ENCODE data around the gene C1R. TPM values are rescaled to one million over a fixed set of nuclear protein-coding genes. Genes with fewer than 3 reads are reported as not detected.

C1R gene
- total RNA-seq, 1 donor from 2014 or later: 0.78 TPM

DNA sequence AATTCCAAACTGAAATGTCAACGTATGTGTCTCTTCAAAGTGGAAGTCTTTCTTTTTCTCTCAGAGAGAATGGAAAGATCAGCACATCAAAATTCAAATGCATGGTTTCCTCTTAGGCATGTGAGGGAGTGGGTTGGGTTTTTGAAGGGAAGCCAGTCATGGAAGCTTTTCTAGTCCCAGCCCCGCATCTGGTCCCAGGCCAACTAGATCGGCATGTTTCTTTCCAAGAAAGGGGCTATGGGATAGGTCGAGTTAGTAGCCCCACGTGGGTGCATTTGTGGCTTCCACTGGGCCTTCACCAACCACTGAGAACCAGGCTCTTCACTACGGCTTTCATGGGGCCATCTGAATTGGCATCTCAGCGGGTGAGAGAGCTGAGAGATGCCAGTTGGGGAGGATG, 25.1 kb downstream of the C1R start:
- TF ChIP-seq CTCF (IDR thresholded peaks at IDR 0.05): no peak
- CTCF ChIA-PET: no interaction called here
- H3K4me1 Mint-ChIP-seq: no peaks in the 10 kb centered on the region

GRCh38 chr12:7066596-7066995, 25.6 kb downstream of the C1R start:
- Mint-ChIP-seq H3K4me1 (no peaks in the 10 kb centered on the region), H3K9me3 (no peaks in the 10 kb centered on the region), H3K27ac (no peak overlapping the region), H3K4me3 (no peak overlapping the region), H3K36me3 (ENCODE audit: low read depth) (no peaks in the 10 kb centered on the region), H3K27me3 (peaks cover 12% of the 10 kb centered on the region)
- POLR2A ChIA-PET: no interaction called here
- CTCF ChIA-PET: no interaction called here
- TF ChIP-seq CTCF (IDR thresholded peaks at IDR 0.05): no peak
- DNase-seq: no peak
- intact Hi-C loops (cut with micrococcal nuclease): no loop called here
- ATAC-seq (ENCODE audit: low read depth): no peak

More for the DNA sequence above, 25.1 kb downstream of the C1R start:
- POLR2A ChIA-PET: no interaction called here
- H3K4me3 Mint-ChIP-seq: no peak overlapping the region
- no peaks in the 10 kb centered on the region for H3K9me3 Mint-ChIP-seq
- DNase-seq: no peak
- no peaks in the 10 kb centered on the region for H3K36me3 Mint-ChIP-seq (ENCODE audit: low read depth)
- peaks cover 12% of the 10 kb centered on the region for H3K27me3 Mint-ChIP-seq
- H3K27ac Mint-ChIP-seq: no peak overlapping the region
- ATAC-seq (ENCODE audit: low read depth): no peak
- intact Hi-C loops (cut with micrococcal nuclease): no loop called here

DNA sequence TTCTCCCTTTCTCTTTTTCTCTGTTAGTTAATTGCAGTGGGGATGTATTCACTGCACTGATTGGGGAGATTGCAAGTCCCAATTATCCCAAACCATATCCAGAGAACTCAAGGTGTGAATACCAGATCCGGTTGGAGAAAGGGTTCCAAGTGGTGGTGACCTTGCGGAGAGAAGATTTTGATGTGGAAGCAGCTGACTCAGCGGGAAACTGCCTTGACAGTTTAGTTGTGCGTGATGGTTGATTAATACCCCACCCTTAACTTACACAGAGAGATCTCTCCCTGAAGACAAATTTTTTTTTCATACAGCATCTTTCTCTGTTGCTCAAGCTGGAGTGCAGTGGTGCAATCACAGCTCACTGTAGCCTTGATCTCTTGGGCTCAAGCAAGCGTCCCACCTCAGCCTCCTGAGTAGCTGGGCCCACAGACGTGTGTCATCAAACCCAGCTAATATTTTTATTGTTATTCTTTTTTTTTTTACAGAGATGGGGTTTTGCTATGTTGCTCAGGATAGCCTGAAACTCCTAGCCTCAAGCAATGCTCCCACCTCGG, 27.1 kb downstream of the C1R start:
- DNase-seq (no peak), ATAC-seq (ENCODE audit: low read depth) (no peak)
- Mint-ChIP-seq H3K27ac (no peak overlapping the region), H3K4me1 (no peaks in the 10 kb centered on the region), H3K36me3 (ENCODE audit: low read depth) (no peaks in the 10 kb centered on the region), H3K4me3 (no peak overlapping the region), H3K9me3 (no peaks in the 10 kb centered on the region), H3K27me3 (peaks cover 16% of the 10 kb centered on the region)
- intact Hi-C loops (cut with micrococcal nuclease): no loop called here
- no peak for TF ChIP-seq CTCF (IDR thresholded peaks at IDR 0.05)
- POLR2A ChIA-PET: no interaction called here
- CTCF ChIA-PET: no interaction called here

- CTCF ChIA-PET: no interaction called here
- Mint-ChIP-seq H3K4me3 (no peak overlapping the region), H3K36me3 (ENCODE audit: low read depth) (no peaks in the 10 kb centered on the region), H3K27ac (no peak overlapping the region), H3K27me3 (peaks cover 21% of the 10 kb centered on the region), H3K9me3 (no peaks in the 10 kb centered on the region), H3K4me1 (no peaks in the 10 kb centered on the region)
- intact Hi-C loops (cut with micrococcal nuclease): no loop called here
- no peak for DNase-seq
- no peak for TF ChIP-seq CTCF (IDR thresholded peaks at IDR 0.05)
- POLR2A ChIA-PET: no interaction called here
- no peak for ATAC-seq (ENCODE audit: low read depth)
Observed at GRCh38 chr12:7064516-7064915, 27.7 kb downstream of the C1R start.

GRCh38 chr12:7061596-7061995, 30.6 kb downstream of the C1R start:
- Mint-ChIP-seq H3K27me3 (peaks cover 35% of the 10 kb centered on the region), H3K9me3 (no peaks in the 10 kb centered on the region), H3K27ac (no peak overlapping the region), H3K4me3 (no peak overlapping the region), H3K4me1 (no peaks in the 10 kb centered on the region), H3K36me3 (ENCODE audit: low read depth) (no peaks in the 10 kb centered on the region)
- ChIA-PET POLR2A (no interaction called here), CTCF (no interaction called here)
- no peak for TF ChIP-seq CTCF (IDR thresholded peaks at IDR 0.05)
- DNase-seq (no peak), ATAC-seq (ENCODE audit: low read depth) (no peak)
- intact Hi-C loops (cut with micrococcal nuclease): no loop called here

Measured in activated B cell treated with CpG ODN at 0.5 μM for 24 hours (primary cell).